GM19438 (cell line): Measurements from ENCODE around the gene OSER1.

ENCODE experiments used
- ATAC-seq: cut with Tn5 transposase; IDR thresholded peaks from one replicate; pipeline ENCODE4 v1.9.1; 2021; ENCODE audit warnings: low read depth; ENCODE audit not compliant: unreplicated experiment

The OSER1 gene

GRCh38 chr20:44228465-44229258 is 18.1 kb upstream of the OSER1 start:
- no peak for ATAC-seq

- ATAC-seq = no peak
Measured at GRCh38 chr20:44224637-44225036, 14.1 kb upstream of the OSER1 start.

GRCh38 chr20:44223721-44224120 is 13.2 kb upstream of the OSER1 start:
- ATAC-seq = no peak

- no peak for ATAC-seq
Measured at GRCh38 chr20:44222633-44223368, 12.2 kb upstream of the OSER1 start.

GRCh38 chr20:44222027-44222426 is 11.5 kb upstream of the OSER1 start:
- no peak for ATAC-seq

- no peak for ATAC-seq
Measured at GRCh38 chr20:44221368-44221954, 10.9 kb upstream of the OSER1 start.

- ATAC-seq = no peak
Measured at GRCh38 chr20:44219791-44220190, 9.2 kb upstream of the OSER1 start.

GRCh38 chr20:44219170-44219730 is 8.7 kb upstream of the OSER1 start:
- ATAC-seq = no peak

GRCh38 chr20:44218446-44218845 is 7.9 kb upstream of the OSER1 start:
- ATAC-seq = no peak

GRCh38 chr20:44217342-44218092 is 6.9 kb upstream of the OSER1 start:
- ATAC-seq = no peak

GRCh38 chr20:44215125-44215524 is 4.6 kb upstream of the OSER1 start:
- no peak for ATAC-seq

- ATAC-seq = no peak
Measured at GRCh38 chr20:44212792-44213191, 2.2 kb upstream of the OSER1 start.

- peak; percentile 11 for ATAC-seq
Measured at GRCh38 chr20:44211177-44212039, 837 bp upstream of the OSER1 start.

- no peak for ATAC-seq
Measured at GRCh38 chr20:44209686-44210405, 725 bp downstream of the OSER1 start.

GRCh38 chr20:44208770-44209169 is 1.8 kb downstream of the OSER1 start:
- ATAC-seq = no peak

- no peak for ATAC-seq
Measured at GRCh38 chr20:44208165-44208564, 2.4 kb downstream of the OSER1 start.

GRCh38 chr20:44207126-44207723 is 3.3 kb downstream of the OSER1 start:
- ATAC-seq = no peak

- ATAC-seq = no peak
Measured at GRCh38 chr20:44206132-44206531, 4.4 kb downstream of the OSER1 start.

- ATAC-seq = no peak
Measured at GRCh38 chr20:44204832-44205215, 5.7 kb downstream of the OSER1 start.
